ENCODE measurements around the gene GNAS-AS1. TPM values are rescaled to one million over a fixed set of nuclear protein-coding genes. Genes with fewer than 3 reads are reported as not detected.
"Not testable (repeated sequence)": the region's sequence is repeated elsewhere in the genome, so short reads cannot be mapped to it uniquely, and the experiment has no call there.

GNAS-AS1 gene
- total RNA-seq, 1 experiment from 2014 or later = 6.8 TPM

GRCh38 chr20:58822748-58823730, 27.7 kb downstream of the GNAS-AS1 start:
- POLR2A ChIA-PET (ENCODE audit: unreplicated experiment) = no interaction called here
- no peaks in the 10 kb centered on the region for H3F3A ChIP-seq (ENCODE audit: insufficient read depth, low read depth)
- H3K4me1 ChIP-seq (replicated peaks; ENCODE audit: insufficient read depth) = no peaks in the 10 kb centered on the region
- H3K36me3 ChIP-seq (ENCODE audit: low read depth) = no peaks in the 10 kb centered on the region
- no peak overlapping the region for H3K4me2 ChIP-seq
- no peak overlapping the region for H3K27ac ChIP-seq
- no TSS peak for BruUV-seq (replicated peaks)
- no peak for DNase-seq
- H3K79me2 ChIP-seq (ENCODE audit: low read depth) = no peaks in the 10 kb centered on the region
- H4K20me1 ChIP-seq (ENCODE audit: insufficient read depth) = no peaks in the 10 kb centered on the region
- no peaks in the 10 kb centered on the region for H3K9me2 ChIP-seq (ENCODE audit: insufficient read depth)
- no peak overlapping the region for H3K4me3 ChIP-seq
- CTCF ChIA-PET = no interaction called here
- peaks cover 27% of the 10 kb centered on the region; the same call in 1 of the 2 replicates for H3K27me3 ChIP-seq (ENCODE audit: insufficient read depth, low read depth)
- no peak for TF ChIP-seq EZH2 (IDR thresholded peaks at IDR 0.05; ENCODE audit: low read depth)
- TF ChIP-seq CTCF (conservative IDR thresholded peaks at IDR 0.05) = no peak
- intact Hi-C loops (cut with micrococcal nuclease; ENCODE audit: unreplicated experiment) = no loop called here
- no peaks in the 10 kb centered on the region for H3K9me3 ChIP-seq (ENCODE audit: insufficient read depth, low read depth)
- no peak overlapping the region for H2AFZ ChIP-seq

GRCh38 chr20:58822149-58822548, 28.6 kb downstream of the GNAS-AS1 start:
- intact Hi-C loops (cut with micrococcal nuclease; ENCODE audit: unreplicated experiment) = no loop called here
- Histone ChIP-seq H3K27me3 (ENCODE audit: insufficient read depth, low read depth) (peaks cover 24% of the 10 kb centered on the region; the same call in 1 of the 2 replicates), H3K27ac (no peak overlapping the region), H2AFZ (no peak overlapping the region), H4K20me1 (ENCODE audit: insufficient read depth) (no peaks in the 10 kb centered on the region), H3K4me1 (replicated peaks; ENCODE audit: insufficient read depth) (no peaks in the 10 kb centered on the region), H3K4me2 (no peak overlapping the region), H3K9me2 (ENCODE audit: insufficient read depth) (no peaks in the 10 kb centered on the region), H3F3A (ENCODE audit: insufficient read depth, low read depth) (no peaks in the 10 kb centered on the region), H3K9me3 (ENCODE audit: insufficient read depth, low read depth) (no peaks in the 10 kb centered on the region), H3K4me3 (no peak overlapping the region), H3K36me3 (ENCODE audit: low read depth) (no peaks in the 10 kb centered on the region), H3K79me2 (ENCODE audit: low read depth) (no peaks in the 10 kb centered on the region)
- 0 out of 2 replicates have a peak, but pooled peaks have one; percentile 24 for TF ChIP-seq CTCF (conservative IDR thresholded peaks at IDR 0.05)
- no peak for TF ChIP-seq EZH2 (IDR thresholded peaks at IDR 0.05; ENCODE audit: low read depth)
- POLR2A ChIA-PET (ENCODE audit: unreplicated experiment) = no interaction called here
- CTCF ChIA-PET = interaction anchor here (0.6 to 0.7 kb wide), 2 partner anchors 266 to 1865 kb away, joined by 4 to 5 read pairs; no protein-coding TSS in a partner anchor
- no TSS peak for BruUV-seq (replicated peaks)
- DNase-seq = no peak

GRCh38 chr20:58820515-58820914, 30.2 kb downstream of the GNAS-AS1 start:
- DNase-seq; H3K27ac ChIP-seq; H3K9me3 ChIP-seq (ENCODE audit: insufficient read depth, low read depth); H4K20me1 ChIP-seq (ENCODE audit: insufficient read depth); H3K9me2 ChIP-seq (ENCODE audit: insufficient read depth); intact Hi-C loops (cut with micrococcal nuclease; ENCODE audit: unreplicated experiment); H3F3A ChIP-seq (ENCODE audit: insufficient read depth, low read depth); H3K4me1 ChIP-seq (replicated peaks; ENCODE audit: insufficient read depth); H3K4me3 ChIP-seq; H2AFZ ChIP-seq; H3K4me2 ChIP-seq; POLR2A ChIA-PET (ENCODE audit: unreplicated experiment); H3K36me3 ChIP-seq (ENCODE audit: low read depth); BruUV-seq (replicated peaks); H3K79me2 ChIP-seq (ENCODE audit: low read depth); CTCF ChIA-PET: not testable (repeated sequence)
- peaks cover 26% of the 10 kb centered on the region; the same call in 1 of the 2 replicates for H3K27me3 ChIP-seq (ENCODE audit: insufficient read depth, low read depth)
